GM18861 (cell line): ENCODE results near the gene TGFB1I1.
"Not testable (repeated sequence)": the region's sequence is repeated elsewhere in the genome, so short reads cannot be mapped to it uniquely, and the experiment has no call there.

Experiments used
- ATAC-seq: cut with Tn5 transposase; IDR thresholded peaks from one replicate; pipeline ENCODE4 v1.9.1; 2021; ENCODE audit not compliant: unreplicated experiment

TGFB1I1 gene

GRCh38 chr16:31513126-31513525, 41.2 kb downstream of the TGFB1I1 start:
- no peak for ATAC-seq

DNA sequence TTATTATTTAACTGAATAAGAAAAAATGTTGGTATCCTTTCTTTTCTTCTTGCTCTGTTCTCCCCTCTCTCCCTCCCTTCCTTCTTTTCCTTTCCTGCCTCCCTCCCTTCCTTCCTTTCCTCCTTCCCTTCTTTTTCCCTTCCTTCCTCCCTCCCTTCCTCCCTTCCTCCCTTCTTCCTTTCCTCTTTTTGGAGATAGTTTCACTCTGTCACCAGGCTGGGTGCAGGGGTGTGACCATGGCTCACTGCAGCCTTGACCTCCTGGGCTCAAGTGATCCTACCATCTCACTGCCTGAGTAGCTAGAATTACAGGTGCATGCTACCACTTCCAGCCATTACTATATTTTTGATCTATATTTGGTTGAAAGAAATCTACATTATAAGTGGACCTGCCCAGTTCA, 41.9 kb downstream of the TGFB1I1 start:
- ATAC-seq = no peak

GRCh38 chr16:31517800-31518402, 45.9 kb downstream of the TGFB1I1 start:
- ATAC-seq = no peak

GRCh38 chr16:31519759-31520431, 47.9 kb downstream of the TGFB1I1 start:
- no peak for ATAC-seq

DNA sequence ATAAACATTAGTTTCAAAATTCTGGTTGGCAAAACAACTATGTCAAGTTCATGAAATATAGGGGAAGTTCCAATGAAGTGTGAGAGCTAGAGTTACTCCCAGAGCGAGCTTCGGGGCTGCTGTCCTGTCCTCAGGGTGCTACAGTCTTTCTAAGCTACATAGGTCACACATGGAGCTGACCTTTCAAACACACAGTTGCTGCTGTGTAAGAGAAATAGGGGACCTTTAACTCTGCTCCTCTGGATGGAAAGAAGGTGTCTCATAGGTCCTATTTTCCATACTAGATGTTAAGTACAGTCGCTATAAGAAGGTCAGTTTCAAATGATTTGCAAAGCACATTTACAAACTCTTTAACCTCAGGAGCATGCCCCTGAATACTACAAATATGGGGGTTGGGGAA, 49.4 kb downstream of the TGFB1I1 start:
- no peak for ATAC-seq

DNA sequence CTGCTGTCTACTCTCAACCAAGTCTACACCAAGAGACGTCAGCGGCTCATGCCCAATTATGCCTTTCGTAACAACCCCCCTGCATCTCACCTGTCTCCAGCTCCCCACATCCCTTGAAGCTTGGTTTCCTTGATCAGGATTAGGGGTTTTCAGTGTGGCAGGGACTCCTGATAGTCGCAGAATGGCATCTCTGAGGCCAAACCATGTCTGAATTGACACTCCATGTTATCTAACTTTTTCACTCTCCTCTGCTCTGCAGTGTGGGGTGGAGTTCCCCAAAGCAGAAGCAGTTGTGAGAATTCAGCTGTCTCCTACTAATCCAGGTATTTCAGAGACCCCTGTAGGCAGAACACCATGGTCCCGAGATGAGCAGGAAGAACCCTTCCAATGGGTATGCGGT, 50.1 kb downstream of the TGFB1I1 start:
- no peak for ATAC-seq

- ATAC-seq = not testable (repeated sequence)
These were observed 51.8 kb downstream of the TGFB1I1 start for GRCh38 chr16:31523768-31524167.

GRCh38 chr16:31525113-31525512, 53.2 kb downstream of the TGFB1I1 start:
- no peak for ATAC-seq
